ENCODE results near the gene RNF41. TPM values are rescaled to one million over a fixed set of nuclear protein-coding genes. Genes with fewer than 3 reads are reported as not detected.

RNF41 gene
- total and polyA plus RNA-seq, 2 of the 13 experiments (the other 11 are each of a cell fraction or from before 2014, with no cell fraction given), result 27.1 to 39.4 TPM

GRCh38 chr12:56258068-56258819 lies 36.5 kb upstream of the RNF41 start, which contains the start of gene ANKRD52 (continued):
- TF ChIP-seq LRRFIP1 (CRISPR knock-in tag; conservative IDR thresholded peaks at IDR 0.05), result no peak
- no peak for TF ChIP-seq PHF21A (CRISPR knock-in tag; IDR thresholded peaks at IDR 0.05)
- no peak for TF ChIP-seq SNAPC5 (CRISPR knock-in tag; IDR thresholded peaks at IDR 0.05; ENCODE audit: borderline replicate concordance)
- TF ChIP-seq ZNF367 (CRISPR knock-in tag; IDR thresholded peaks at IDR 0.05; ENCODE audit: borderline replicate concordance), result no peak; the same call in 1 of the 2 replicates
- TF ChIP-seq ERF (CRISPR knock-in tag; IDR thresholded peaks at IDR 0.05), result no peak
- no peak for TF ChIP-seq MEIS1 (CRISPR knock-in tag; IDR thresholded peaks at IDR 0.05; ENCODE audit: borderline replicate concordance)
- TF ChIP-seq ZNF781 (CRISPR knock-in tag; IDR thresholded peaks at IDR 0.05; ENCODE audit: borderline replicate concordance, not compliant biosample characterization), result no peak
- TF ChIP-seq GMEB2 (CRISPR knock-in tag; IDR thresholded peaks at IDR 0.05; ENCODE audit: low read depth), result no peak
- no peak for TF ChIP-seq TRIM22 (IDR thresholded peaks at IDR 0.05)
- TF ChIP-seq REXO4 (CRISPR knock-in tag; IDR thresholded peaks at IDR 0.05; ENCODE audit: borderline replicate concordance), result 0 out of 2 replicates have a peak, but pooled peaks have one; percentile 65
- no peak for TF ChIP-seq ATF6 (CRISPR knock-in tag; conservative IDR thresholded peaks at IDR 0.05)
- no peak for TF ChIP-seq TIGD3 (CRISPR knock-in tag; IDR thresholded peaks at IDR 0.05; ENCODE audit: borderline replicate concordance)
- no peak; the same call in 1 of the 2 replicates for TF ChIP-seq YEATS2 (CRISPR knock-in tag; IDR thresholded peaks at IDR 0.05; ENCODE audit: borderline replicate concordance)
- no peak; the same call in 1 of the 2 replicates for TF ChIP-seq ZNF343 (CRISPR knock-in tag; IDR thresholded peaks at IDR 0.05)
- TF ChIP-seq MAFF (IDR thresholded peaks at IDR 0.05; ENCODE audit: low read depth, low read length), result no peak
- no peak for TF ChIP-seq DBP (CRISPR knock-in tag; IDR thresholded peaks at IDR 0.05; ENCODE audit: not compliant biosample characterization)

Data from HepG2 (cell line).